ENCODE measurements around the gene HOXC12.

HOXC12 gene

GRCh38 chr12:54007538-54008259 lies 53.0 kb downstream of the HOXC12 start:
- no peak for DNase-seq (ENCODE audit: low spot score)

GRCh38 chr12:54008260-54008552 lies 53.5 kb downstream of the HOXC12 start:
- no peak for DNase-seq (ENCODE audit: low spot score)

Small RNA genes lying within 50 kb of the gene (small RNA-seq; reads per million reads assigned to genes)
- gene AC012531.3: 0 reads per million in 2 experiments
- gene AC012531.4: 0 reads per million in 2 experiments
- 0 reads per million in 2 experiments for gene MIR196A2
- gene RF01905: 0 reads per million in 2 experiments
- gene RF01906: 0 reads per million in 2 experiments
